CD4-positive, CD25-positive, alpha-beta regulatory T cell (primary cell): ENCODE data around the gene ABHD5. TPM values are rescaled to one million over a fixed set of nuclear protein-coding genes. Genes with fewer than 3 reads are reported as not detected.

Source experiments
- ATAC-seq, 2 donors: fragments of 150-1000 bp; cut with Tn5 transposase; one replicate each; pipeline ENCODE4 v1.10.0; 2021; ENCODE audit warnings: low read depth in 2 of 2, moderate number of reproducible peaks in 2 of 2, moderate library complexity in 1 of 2
- DNase-seq, 3 donors: peaks; one replicate each; pipeline versions ENCODE4 v3.0.0 to v3.0.0-alpha.2; 2012 to 2022; ENCODE audit warnings: mixed read lengths in 1 of 3
- H3K27ac ChIP-seq: one replicate; pipeline ENCODE4 v1.7.0; 2013; ENCODE audit warnings: mild to moderate bottlenecking, low read length; ENCODE audit not compliant: insufficient read depth, poor library complexity, severe bottlenecking
- H3K27me3 ChIP-seq: one replicate; pipeline ENCODE4 v1.7.0; 2013; ENCODE audit warnings: low read length; ENCODE audit not compliant: control insufficient read depth, insufficient read depth
- H3K36me3 ChIP-seq: one replicate; pipeline ENCODE4 v1.7.0; 2013; ENCODE audit warnings: mild to moderate bottlenecking, low read length, moderate library complexity; ENCODE audit not compliant: control insufficient read depth, insufficient read depth
- H3K4me1 ChIP-seq: 2 replicates; pipeline ENCODE4 v1.7.0; 2013; ENCODE audit warnings: mild to moderate bottlenecking, low read length; ENCODE audit not compliant: insufficient read depth, control insufficient read depth, poor library complexity, severe bottlenecking
- H3K4me3 ChIP-seq: one replicate; pipeline ENCODE4 v1.7.0; 2013; ENCODE audit warnings: low read depth, mild to moderate bottlenecking, low read length, moderate library complexity
- H3K9me3 ChIP-seq, 2 experiments: 1 replicate in 1 of 2; 2 replicates in 1 of 2; pipeline ENCODE4 v1.7.0; 2013; ENCODE audit warnings: low read length in 2 of 2, mild to moderate bottlenecking in 1 of 2, moderate library complexity in 1 of 2; ENCODE audit not compliant: control insufficient read depth in 2 of 2
- H3K27ac Mint-ChIP-seq, 3 donors: one replicate each; pipeline ENCODE4 v1.8.0; 2020 to 2022; ENCODE audit warnings: mild to moderate bottlenecking in 3 of 3, mixed read lengths in 3 of 3, moderate library complexity in 2 of 3
- H3K27me3 Mint-ChIP-seq: one replicate; pipeline ENCODE4 v1.8.0; 2022; ENCODE audit warnings: mild to moderate bottlenecking, mixed read lengths
- H3K36me3 Mint-ChIP-seq: one replicate; pipeline ENCODE4 v1.8.0; 2020; ENCODE audit warnings: mixed read lengths
- H3K4me1 Mint-ChIP-seq, 4 donors: one replicate each; pipeline ENCODE4 v1.8.0; 2020 to 2022; ENCODE audit warnings: mixed read lengths in 4 of 4, mild to moderate bottlenecking in 1 of 4
- H3K4me3 Mint-ChIP-seq, 4 donors: one replicate each; pipeline ENCODE4 v1.8.0; 2020 to 2022; ENCODE audit warnings: mild to moderate bottlenecking in 4 of 4, mixed read lengths in 4 of 4, moderate library complexity in 3 of 4
- H3K9me3 Mint-ChIP-seq, 7 donors: one replicate each; pipeline ENCODE4 v1.8.0; 2020 to 2022; ENCODE audit warnings: mixed read lengths in 7 of 7, mild to moderate bottlenecking in 3 of 7, moderate library complexity in 2 of 7
- polyA plus RNA-seq, 4 donors: library from polyadenylated mRNA; unstranded; fragments of 300-500 nt; fragmentation: Illumina TruSeq; gene quantifications; one replicate each; pipeline ENCODE4 v1.2.3, GENCODE V29; 2021
- total RNA-seq: library from RNA; stranded (reverse); gene quantifications from one replicate; pipeline ENCODE4 v1.2.3, GENCODE V29; 2022

ABHD5 gene
- total and polyA plus RNA-seq, 5 donors from 2014 or later = 10.2 to 22.8 (median 15.7) TPM

GRCh38 chr3:43728476-43728875, 37.7 kb downstream of the ABHD5 start:
- Mint-ChIP-seq H3K4me3 (no peak overlapping the region), H3K36me3 (peaks cover 19% of the 10 kb centered on the region), H3K27me3 (no peaks in the 10 kb centered on the region), H3K27ac (no peak overlapping the region), H3K4me1 (no peaks in the 10 kb centered on the region), H3K9me3 (no peaks in the 10 kb centered on the region)
- no peaks in the 10 kb centered on the region for H3K36me3 ChIP-seq
- H3K27me3 ChIP-seq = no peaks in the 10 kb centered on the region
- ATAC-seq (no peak), DNase-seq (no peak)
- H3K4me1 ChIP-seq = no peaks in the 10 kb centered on the region
- no peak overlapping the region for H3K4me3 ChIP-seq
- no peak overlapping the region for H3K27ac ChIP-seq
- H3K9me3 ChIP-seq = no peaks in the 10 kb centered on the region

- Histone ChIP-seq H3K36me3 (peaks cover 3% of the 10 kb centered on the region), H3K4me3 (no peak overlapping the region), H3K27me3 (no peaks in the 10 kb centered on the region), H3K27ac (no peak overlapping the region), H3K4me1 (no peaks in the 10 kb centered on the region), H3K9me3 (no peaks in the 10 kb centered on the region)
- peak overlapping the region in 2 of 3 donors; percentile 41 to 47 for H3K27ac Mint-ChIP-seq
- H3K9me3 Mint-ChIP-seq = no peaks in the 10 kb centered on the region
- H3K4me3 Mint-ChIP-seq = no peak overlapping the region
- DNase-seq (no peak), ATAC-seq (no peak)
- H3K4me1 Mint-ChIP-seq = no peaks in the 10 kb centered on the region
- peaks cover 21% of the 10 kb centered on the region for H3K36me3 Mint-ChIP-seq
- no peaks in the 10 kb centered on the region for H3K27me3 Mint-ChIP-seq
Observed at GRCh38 chr3:43728947-43729346, 38.2 kb downstream of the ABHD5 start.

DNA sequence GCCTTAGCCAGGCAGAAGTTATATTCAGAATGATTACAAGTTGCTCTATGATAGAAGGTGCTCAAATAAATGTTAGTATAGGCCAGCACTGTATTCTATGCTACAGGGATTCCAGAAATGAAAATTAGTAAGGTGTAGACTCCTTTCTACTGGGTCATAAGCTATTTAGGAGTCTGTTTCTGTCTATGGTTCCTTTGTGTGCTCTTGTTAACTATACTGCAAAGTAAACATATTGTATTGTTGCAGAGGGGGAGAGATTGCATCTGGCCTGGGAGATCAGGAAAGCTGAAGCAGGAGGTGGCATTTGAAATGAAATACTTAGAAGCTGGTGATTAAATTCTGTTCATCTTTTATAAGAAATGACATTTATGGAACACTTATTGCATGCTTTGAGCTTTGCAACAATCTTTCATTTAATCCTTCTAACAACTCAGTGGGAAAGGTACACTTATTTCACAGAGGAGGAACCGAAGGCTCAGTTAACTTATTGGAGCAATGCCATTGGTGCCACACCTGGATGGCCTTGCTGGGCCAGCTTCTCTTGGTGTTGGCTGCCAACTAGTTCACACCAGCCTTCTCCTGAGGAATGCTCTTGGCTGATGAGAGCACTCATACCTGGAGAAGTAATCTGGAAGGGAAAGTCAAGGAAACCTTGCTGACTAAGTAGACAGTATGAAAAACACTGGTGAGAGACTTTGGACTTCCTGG, 39.1 kb downstream of the ABHD5 start:
- Mint-ChIP-seq H3K27ac (peak overlapping the region in 1 of 3 donors; percentile 9), H3K4me1 (peaks cover 0 to 4% (median 0%) of the 10 kb centered on the region in 4 donors), H3K27me3 (no peaks in the 10 kb centered on the region), H3K9me3 (no peaks in the 10 kb centered on the region), H3K36me3 (peaks cover 27% of the 10 kb centered on the region), H3K4me3 (no peak overlapping the region)
- peaks cover 3% of the 10 kb centered on the region for H3K36me3 ChIP-seq
- no peak overlapping the region for H3K27ac ChIP-seq
- no peak for DNase-seq
- no peaks in the 10 kb centered on the region for H3K27me3 ChIP-seq
- no peak overlapping the region for H3K4me3 ChIP-seq
- ATAC-seq = no peak
- no peaks in the 10 kb centered on the region for H3K9me3 ChIP-seq
- no peaks in the 10 kb centered on the region for H3K4me1 ChIP-seq

GRCh38 chr3:43732747-43733425, 42.1 kb downstream of the ABHD5 start:
- Histone ChIP-seq H3K9me3 (no peaks in the 10 kb centered on the region), H3K27ac (no peak overlapping the region), H3K4me3 (no peak overlapping the region), H3K27me3 (no peaks in the 10 kb centered on the region), H3K4me1 (no peaks in the 10 kb centered on the region), H3K36me3 (peaks cover 3% of the 10 kb centered on the region)
- ATAC-seq = no peak
- H3K9me3 Mint-ChIP-seq = no peaks in the 10 kb centered on the region
- peaks cover 0 to 6% (median 0%) of the 10 kb centered on the region in 4 donors for H3K4me1 Mint-ChIP-seq
- no peak overlapping the region for H3K4me3 Mint-ChIP-seq
- no peak for DNase-seq
- peaks cover 23% of the 10 kb centered on the region for H3K36me3 Mint-ChIP-seq
- H3K27me3 Mint-ChIP-seq = no peaks in the 10 kb centered on the region
- no peak overlapping the region for H3K27ac Mint-ChIP-seq

DNA sequence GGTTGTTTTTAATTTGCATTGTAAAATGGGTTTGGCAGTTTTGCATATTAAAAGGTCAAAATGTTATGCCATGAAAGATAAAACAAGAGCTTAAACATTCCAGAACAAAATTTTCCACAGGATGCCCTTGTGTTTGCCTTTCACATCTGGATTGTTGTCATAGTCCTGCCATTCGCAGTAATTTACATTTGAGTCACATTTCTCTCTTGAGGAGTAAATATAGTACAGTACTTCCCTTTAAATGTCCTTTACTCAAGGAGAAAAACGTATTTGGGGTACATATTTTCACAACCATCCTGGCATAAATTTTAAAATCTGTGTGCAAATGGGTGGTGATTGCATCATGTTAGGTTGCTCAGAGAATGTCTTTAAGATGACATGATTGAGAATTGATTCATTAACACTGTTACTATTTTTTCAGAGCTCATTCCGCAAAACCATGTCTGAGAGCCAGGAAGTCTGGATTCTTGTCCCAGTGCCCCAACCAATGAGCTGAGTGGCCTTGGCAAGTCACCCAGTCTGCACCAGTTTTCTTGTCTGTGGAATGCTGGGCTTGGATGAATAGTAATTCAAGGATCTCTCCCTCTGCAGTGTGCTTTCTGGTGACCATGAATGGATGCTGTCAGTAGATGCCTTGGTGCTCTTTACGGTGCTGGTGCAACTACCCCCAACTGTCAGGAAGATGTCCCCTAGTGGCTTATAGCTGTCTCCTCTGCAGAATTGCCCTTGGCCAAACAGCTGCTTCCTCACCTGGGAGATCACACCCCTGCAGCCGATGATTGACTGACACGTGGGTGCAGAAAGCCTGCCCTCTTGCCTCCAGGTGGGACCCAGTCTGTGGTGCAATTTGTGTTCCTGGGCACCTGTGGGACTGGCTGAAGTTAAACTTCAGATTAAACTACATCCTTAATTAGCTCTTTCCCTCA, 43.0 kb downstream of the ABHD5 start:
- Mint-ChIP-seq H3K9me3 (no peaks in the 10 kb centered on the region), H3K36me3 (peaks cover 23% of the 10 kb centered on the region), H3K4me3 (no peak overlapping the region), H3K4me1 (peaks cover 0 to 6% (median 0%) of the 10 kb centered on the region in 4 donors), H3K27ac (no peak overlapping the region), H3K27me3 (no peaks in the 10 kb centered on the region)
- Histone ChIP-seq H3K27me3 (no peaks in the 10 kb centered on the region), H3K27ac (no peak overlapping the region), H3K4me1 (no peaks in the 10 kb centered on the region), H3K9me3 (no peaks in the 10 kb centered on the region), H3K4me3 (no peak overlapping the region), H3K36me3 (peaks cover 3% of the 10 kb centered on the region)
- ATAC-seq (no peak), DNase-seq (no peak)

GRCh38 chr3:43734685-43735084, 43.9 kb downstream of the ABHD5 start:
- ATAC-seq (no peak), DNase-seq (no peak)
- Histone ChIP-seq H3K27ac (no peak overlapping the region), H3K4me1 (no peaks in the 10 kb centered on the region), H3K4me3 (no peak overlapping the region), H3K27me3 (no peaks in the 10 kb centered on the region), H3K9me3 (no peaks in the 10 kb centered on the region), H3K36me3 (peaks cover 3% of the 10 kb centered on the region)
- no peaks in the 10 kb centered on the region for H3K27me3 Mint-ChIP-seq
- H3K4me3 Mint-ChIP-seq = no peak overlapping the region
- no peak overlapping the region for H3K27ac Mint-ChIP-seq
- H3K4me1 Mint-ChIP-seq = peaks cover 0 to 6% (median 0%) of the 10 kb centered on the region in 4 donors
- H3K9me3 Mint-ChIP-seq = no peaks in the 10 kb centered on the region
- H3K36me3 Mint-ChIP-seq = peaks cover 19% of the 10 kb centered on the region

- DNase-seq = no peak
- peaks cover 14% of the 10 kb centered on the region for H3K36me3 Mint-ChIP-seq
- no peaks in the 10 kb centered on the region for H3K27me3 Mint-ChIP-seq
- no peak for ATAC-seq
- Histone ChIP-seq H3K4me3 (no peak overlapping the region), H3K36me3 (peaks cover 3% of the 10 kb centered on the region), H3K27me3 (no peaks in the 10 kb centered on the region), H3K4me1 (no peaks in the 10 kb centered on the region), H3K9me3 (no peaks in the 10 kb centered on the region), H3K27ac (no peak overlapping the region)
- no peak overlapping the region for H3K4me3 Mint-ChIP-seq
- H3K27ac Mint-ChIP-seq = peak overlapping the region in 1 of 3 donors; percentile 86
- H3K9me3 Mint-ChIP-seq = no peaks in the 10 kb centered on the region
- peaks cover 0 to 6% (median 0%) of the 10 kb centered on the region in 4 donors for H3K4me1 Mint-ChIP-seq
Observed at GRCh38 chr3:43735618-43736017, 44.9 kb downstream of the ABHD5 start.
